HG03025 (cell line): Measurements from ENCODE around the gene PTCHD1.

Source experiments
- ATAC-seq: cut with Tn5 transposase; IDR thresholded peaks from one replicate; pipeline ENCODE4 v1.9.1; 2021; ENCODE audit warnings: mild to moderate bottlenecking, moderate library complexity; ENCODE audit not compliant: unreplicated experiment, low FRiP score

PTCHD1 gene

DNA sequence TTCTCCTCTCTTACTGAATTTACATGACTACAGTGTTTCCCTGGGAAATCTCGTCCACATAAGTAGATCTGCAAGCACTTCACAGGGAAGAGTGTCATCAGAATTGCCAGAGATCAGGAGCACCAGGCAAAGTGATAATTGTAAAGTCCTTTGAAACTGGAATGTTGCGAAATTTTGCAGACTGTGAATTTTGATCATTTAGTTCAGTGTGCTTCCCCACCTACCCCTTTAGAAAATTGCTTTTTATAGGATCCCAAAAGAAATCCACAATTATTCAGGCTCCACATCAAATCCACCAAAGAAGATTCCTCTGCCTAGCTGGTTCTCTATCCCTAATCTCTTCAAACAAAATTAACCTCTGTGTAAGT, 10.2 kb downstream of the PTCHD1 start:
- ATAC-seq: no peak

GRCh38 chrX:23356189-23356588, 21.5 kb downstream of the PTCHD1 start:
- no peak for ATAC-seq

- no peak for ATAC-seq
Observed at GRCh38 chrX:23364416-23364815, 29.8 kb downstream of the PTCHD1 start.

- ATAC-seq: no peak
Observed at GRCh38 chrX:23365541-23365940, 30.9 kb downstream of the PTCHD1 start.

DNA sequence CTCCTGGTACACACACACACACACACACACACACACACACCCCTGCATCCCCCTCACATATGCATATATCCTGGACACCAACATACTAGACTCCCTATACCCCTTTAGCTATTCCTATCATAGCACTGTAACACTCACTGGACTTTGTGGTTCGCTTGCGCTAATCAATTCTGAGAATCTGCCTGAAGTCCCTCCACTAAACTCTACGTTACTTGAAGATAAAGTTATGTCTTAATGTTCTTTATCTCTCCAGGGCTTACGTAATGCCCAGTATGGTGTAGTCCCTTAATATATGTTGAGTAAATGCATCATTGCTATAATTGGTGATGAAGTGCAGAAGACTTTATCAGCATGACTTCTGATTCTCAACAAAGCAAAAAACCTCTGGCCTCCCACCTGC, 32.3 kb downstream of the PTCHD1 start:
- no peak for ATAC-seq

DNA sequence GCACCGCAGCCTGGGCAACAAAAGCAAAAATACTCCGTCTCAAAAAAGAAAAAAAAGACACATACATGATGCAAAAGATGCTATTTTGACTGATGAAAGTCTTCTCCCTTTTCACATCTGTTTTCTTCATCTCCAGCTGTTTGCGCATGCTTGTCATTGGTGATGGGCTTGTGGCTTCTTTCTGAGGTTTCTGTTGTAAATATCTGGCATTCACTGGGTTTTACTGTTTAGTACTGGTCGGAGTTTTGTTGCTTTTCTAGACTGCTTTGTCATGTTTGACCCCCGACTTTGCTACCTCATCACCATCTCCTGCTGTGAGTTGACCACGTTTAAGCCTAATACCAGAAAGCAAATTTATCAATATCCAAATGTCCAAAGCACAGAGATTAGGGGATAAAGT, 34.4 kb downstream of the PTCHD1 start:
- no peak for ATAC-seq

DNA sequence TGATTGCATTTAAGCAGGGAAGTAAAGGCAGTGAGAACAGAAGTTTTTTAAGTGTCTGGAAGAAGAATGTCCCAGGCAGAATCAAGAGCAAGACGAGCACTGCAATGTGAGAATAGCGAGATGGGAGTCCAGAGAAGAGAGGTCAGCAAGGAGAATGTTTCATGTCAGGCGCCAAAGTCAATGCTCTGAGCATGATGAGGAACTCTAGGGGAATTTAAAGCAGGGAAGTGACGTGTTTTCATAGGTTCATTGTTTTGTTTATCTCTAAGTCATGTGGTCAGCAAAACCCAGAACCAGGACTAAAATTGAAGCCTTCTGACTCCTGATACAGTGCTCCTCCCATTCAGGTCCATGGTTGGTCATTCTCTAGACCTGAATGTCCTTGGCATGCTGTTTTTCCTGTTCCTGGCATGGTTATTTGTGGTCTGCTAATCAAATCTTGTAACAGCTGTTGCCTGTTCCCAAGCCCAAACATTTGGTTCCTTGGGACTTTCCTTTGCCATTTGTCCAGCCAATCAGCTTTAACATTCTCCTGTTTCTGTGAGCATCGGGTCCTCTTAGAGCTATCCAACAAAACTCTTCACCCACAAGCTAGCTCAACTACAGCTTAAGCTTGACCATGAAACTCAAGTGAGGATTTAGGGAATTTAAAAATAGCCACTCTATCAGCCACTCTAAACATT, 37.7 kb downstream of the PTCHD1 start:
- ATAC-seq: no peak

DNA sequence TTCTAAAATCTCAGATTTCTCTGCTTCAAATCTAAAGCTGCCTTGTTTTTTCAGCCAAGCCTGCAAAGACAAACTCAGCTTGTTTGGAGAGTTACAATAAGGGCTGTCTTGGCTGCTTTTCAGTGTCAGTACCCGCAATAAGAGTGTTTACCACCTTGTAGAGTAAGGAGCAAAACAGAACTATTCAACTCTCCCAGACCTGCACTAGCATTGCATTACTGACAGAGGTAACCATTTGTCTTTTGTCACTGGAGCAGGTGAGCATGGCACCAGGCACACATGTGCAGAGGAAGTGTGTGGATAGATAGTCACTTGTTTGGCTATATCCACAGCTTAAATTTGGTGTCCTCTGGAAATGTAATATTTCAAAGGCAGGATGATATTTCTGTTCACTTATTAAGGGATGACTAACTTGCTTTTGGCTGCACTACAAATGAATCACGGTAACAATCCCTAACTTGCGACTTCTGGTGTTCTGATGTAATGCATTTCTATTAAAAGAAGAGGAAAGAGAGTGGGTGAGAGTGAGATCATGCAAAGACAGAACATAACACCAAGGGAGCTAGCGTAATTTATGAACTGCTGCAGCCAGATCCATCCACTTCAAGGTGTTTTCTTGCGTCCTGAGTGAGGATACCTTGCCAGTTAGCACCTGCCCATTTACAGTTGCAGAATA, 38.6 kb downstream of the PTCHD1 start:
- no peak for ATAC-seq

DNA sequence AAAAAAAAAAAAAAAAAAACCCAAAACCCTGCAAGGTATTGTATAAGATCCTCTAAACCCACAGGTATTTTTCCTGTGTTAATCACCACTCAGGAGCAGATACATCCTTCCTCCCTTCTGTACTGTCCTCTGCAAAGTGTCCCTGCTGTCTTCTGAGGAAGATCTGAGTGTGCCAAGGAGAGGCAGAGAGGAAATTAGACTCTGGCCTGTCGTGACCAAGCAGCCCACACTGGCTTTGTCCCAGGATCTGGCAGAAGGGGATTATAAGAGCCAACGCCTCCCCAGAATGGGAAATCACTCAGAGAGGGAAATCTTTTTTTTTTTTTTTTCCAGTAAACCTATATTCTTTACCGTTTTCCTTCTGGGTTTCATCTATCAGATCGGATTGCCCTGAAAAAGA, 39.6 kb downstream of the PTCHD1 start:
- no peak for ATAC-seq

DNA sequence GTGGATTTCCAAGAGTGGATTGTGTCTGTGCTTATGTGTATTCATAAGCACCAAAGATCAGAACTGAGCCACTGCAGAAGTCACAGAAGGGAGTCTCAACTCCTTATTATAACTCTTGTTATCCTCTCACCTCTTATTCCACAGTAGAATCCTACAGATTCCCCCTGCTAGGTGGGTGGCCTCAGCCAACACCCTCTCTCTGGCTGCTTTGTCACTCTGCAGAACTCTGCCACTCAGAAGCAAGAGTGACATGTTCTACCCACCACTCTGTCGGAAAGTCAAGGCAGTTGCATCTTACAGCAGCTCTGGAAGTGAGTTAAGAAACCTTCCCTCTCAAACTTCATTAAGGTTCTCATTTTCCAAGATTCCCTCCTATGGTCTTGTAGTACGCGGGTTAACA, 41.9 kb downstream of the PTCHD1 start:
- ATAC-seq: no peak

DNA sequence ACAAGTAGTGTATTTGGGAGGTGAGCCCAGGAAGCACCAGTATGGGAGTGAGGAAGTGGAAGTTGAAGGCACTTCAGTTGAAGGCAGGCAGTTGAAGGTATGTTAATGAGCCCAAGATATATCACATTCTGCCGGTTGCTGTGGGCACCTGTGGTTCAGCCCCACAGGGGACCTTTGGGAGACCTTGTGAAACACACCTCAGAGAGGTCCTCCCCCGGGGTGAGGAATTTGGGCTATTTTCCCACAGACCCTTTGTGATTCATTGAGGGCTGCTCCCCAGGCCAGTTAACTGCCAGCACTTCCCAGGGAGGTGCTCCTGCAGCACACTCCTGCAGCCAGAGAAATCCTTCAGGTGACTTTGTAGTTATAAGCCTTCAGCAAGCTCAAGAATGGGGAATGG, 45.9 kb downstream of the PTCHD1 start:
- ATAC-seq: no peak

GRCh38 chrX:23381099-23382087, 46.7 kb downstream of the PTCHD1 start:
- ATAC-seq: no peak

DNA sequence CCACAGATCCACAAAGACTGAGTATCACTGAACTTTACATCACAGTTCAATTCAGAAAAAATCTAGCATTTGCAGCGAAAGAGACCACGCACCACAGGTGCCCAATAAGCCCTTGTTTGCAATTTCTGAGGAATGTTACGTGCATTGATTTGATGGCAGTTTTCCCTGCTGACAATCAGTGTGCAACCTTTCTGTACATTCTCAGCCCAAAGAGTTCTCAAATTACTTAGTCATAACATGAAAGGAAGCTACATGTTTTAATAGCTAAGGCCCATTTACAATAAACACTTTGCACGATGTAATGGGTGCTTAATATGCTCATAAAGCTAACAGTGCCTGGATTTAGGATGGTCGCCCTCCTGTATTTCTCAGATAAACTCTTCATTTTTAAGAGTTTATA, 47.9 kb downstream of the PTCHD1 start:
- ATAC-seq: no peak

DNA sequence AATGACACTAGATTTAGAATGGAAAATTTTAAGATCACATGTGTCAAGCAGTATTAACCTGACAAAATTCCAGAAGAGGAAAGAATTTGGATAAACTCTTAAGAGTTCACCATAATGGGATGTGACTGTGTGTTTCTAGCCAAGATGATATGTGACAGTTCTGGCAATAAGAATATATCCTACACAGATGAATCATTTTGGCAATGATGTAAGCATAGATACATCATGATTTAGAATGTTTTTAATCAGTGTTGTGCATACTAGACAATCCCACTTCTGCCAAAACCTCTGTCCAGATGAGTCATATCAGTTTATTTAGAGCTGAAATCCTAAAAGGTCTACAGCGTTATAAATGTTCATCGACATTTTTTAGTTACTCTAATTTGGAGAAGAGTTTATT, 48.8 kb downstream of the PTCHD1 start:
- no peak for ATAC-seq

GRCh38 chrX:23385242-23385641, 50.6 kb downstream of the PTCHD1 start:
- no peak for ATAC-seq

DNA sequence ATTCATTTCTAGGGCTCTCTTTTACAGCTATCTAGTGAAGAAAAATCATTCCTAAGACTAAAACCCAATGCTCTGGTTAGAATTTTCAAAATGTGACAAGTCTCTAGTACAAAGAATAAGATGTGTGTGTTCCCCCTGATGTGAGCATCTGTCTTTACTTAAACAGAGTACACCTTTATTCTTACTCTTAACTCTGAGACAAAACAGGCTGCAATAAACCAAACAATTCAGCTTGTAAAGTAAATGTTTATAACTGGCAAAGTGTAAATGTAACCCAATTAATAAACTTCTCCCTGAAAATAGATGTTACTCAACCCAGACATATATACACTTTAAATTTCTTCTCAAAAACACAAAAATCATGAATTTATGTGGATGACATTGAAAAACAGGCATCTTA, 51.6 kb downstream of the PTCHD1 start:
- ATAC-seq: no peak

DNA sequence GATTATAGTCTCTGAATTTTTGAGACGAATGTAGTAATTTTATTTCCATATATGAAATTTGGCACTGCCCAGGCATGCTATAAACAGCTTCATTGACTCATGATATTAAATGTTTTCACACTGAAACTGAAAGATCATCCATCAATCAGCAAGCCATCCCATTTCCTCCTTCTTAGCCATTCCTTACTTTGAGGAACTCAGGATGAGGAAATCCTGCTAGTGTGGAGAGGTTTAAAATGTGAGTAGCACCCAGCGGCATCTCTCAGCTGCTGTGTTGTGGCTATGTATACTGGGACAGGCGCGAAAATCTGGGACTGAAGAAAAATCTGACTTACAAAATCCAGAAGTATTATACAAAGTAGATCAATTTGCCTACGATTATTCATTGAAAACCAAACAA, 52.1 kb downstream of the PTCHD1 start:
- ATAC-seq: no peak

- ATAC-seq: no peak
Observed at GRCh38 chrX:23387550-23388184, 53.0 kb downstream of the PTCHD1 start.

GRCh38 chrX:23389196-23389792, 54.6 kb downstream of the PTCHD1 start:
- no peak for ATAC-seq

DNA sequence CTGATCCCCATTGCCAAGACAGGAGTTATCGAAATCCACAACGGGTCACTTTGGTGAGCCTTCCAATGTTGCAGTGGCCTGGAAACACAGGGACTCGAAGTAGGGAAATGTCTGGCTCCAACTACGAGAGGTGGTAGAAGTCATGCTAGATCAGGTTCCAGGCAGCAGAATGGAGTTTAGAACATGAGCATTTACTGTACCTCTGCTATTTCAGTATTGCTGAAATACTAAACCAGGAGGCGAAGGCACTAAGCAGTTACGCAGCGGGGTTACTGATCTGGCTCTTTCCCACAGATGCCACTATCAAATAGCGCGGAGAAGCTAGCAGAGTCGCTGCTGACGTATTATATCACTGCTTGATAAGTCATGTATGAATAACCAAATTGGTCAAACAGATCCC, 56.3 kb downstream of the PTCHD1 start:
- ATAC-seq: no peak
